DMS53 treated with DMSO at 0.1 percent for 48 hours (cell line): ENCODE results near the gene CMPK2.
"Not testable (repeated sequence)": the region's sequence is repeated elsewhere in the genome, so short reads cannot be mapped to it uniquely, and the experiment has no call there.

Source experiments
- DNase-seq: peaks from one replicate; lab custom pipeline; 2025; ENCODE audit not compliant: unreplicated experiment; lab: John Stamatoyannopoulos, UW

CMPK2 gene

DNA sequence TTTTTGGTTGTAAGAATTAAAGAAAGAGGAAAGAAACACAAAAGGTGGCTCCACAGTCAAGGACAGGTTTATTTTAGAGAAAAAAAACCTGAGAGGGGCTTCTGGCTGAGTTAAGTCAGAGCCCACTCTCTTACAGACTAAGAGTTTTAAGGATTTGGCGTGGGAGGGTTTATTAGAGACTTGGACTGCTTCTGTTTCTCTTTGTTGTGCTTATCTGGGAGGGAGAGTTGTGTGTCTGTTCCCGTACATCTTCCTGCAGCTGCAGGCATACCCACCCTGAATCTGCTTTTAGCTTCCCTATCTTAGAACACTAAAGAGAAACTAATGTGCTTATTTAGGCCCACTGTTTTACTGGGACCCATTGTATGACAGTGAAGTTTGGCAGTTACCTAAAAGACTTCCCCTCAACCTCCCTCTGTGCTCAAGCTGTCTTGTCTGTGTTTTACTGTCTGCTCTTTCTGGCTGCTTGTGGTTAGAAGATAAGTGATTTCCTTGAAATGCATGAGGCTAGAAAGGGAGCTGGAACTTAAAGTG is 14.6 kb upstream of the CMPK2 start:
- no peak for DNase-seq

DNA sequence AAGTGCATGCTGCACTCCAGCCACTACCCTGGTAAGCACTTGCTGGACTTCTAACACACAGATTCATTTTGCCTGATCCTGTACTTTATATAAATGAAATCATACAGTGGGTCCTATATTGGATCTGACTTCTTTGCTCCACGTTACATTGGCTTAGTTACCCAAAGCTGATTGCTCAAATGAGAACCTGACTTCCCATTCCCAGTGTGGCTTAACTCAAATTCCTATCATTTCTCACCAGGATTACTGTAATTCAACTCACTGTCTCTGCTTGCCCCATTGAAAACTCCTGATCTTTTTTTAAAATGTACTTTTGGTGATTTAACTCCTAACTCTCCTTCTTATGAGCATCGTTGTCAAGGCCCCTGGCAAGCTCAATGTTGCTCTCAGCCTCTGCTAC is 13.3 kb upstream of the CMPK2 start:
- DNase-seq: no peak

DNA sequence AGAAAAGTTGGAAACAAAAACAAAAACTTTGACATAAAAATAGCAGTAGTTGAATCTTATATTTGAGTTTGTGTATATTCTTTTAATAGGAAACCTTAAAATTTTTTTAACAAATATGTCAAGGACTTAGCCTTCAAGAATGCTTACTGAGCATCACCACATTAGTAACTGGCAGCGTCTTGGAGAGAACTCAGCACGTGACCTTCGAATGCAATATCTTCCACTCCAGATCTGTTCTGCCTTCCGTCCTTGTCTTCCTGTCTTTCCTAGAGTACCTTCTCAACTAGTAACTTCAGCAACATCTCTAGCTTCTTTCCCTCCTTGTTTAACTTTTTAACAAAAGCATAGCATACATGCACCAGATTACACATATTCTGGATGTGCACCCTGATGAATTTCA is 12.8 kb upstream of the CMPK2 start:
- DNase-seq: no peak

- peak; percentile 27 for DNase-seq
Measured at GRCh38 chr2:6877402-6878304, 11.9 kb upstream of the CMPK2 start, which contains the start of gene RSAD2. TSS of gene RSAD2 (plus strand) at chr2:6877777. CDS start at chr2:6877801, 24 bp downstream.

- DNase-seq: no peak
Measured at GRCh38 chr2:6876309-6876708, 10.6 kb upstream of the CMPK2 start.

DNA sequence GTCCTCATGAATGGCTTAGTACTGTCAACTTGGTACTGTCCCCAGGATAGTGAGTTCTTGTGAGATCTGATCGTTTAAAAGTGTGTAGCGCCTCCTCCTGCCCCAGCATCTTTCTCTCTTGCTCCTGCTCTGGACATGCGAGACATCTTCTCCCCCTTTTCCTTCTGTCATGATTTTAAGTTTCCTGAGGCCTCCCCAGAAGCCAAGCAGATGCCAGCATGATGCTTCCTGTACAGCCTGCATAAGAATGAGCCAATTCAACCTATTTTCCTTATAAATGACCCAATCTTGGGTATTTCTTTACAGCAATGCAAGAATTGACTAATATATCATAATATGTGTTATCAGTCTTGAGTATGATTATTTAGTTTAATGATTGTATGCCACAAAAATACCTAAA is 8.3 kb upstream of the CMPK2 start:
- no peak for DNase-seq

- DNase-seq: no peak
Measured at GRCh38 chr2:6872394-6872793, 6.7 kb upstream of the CMPK2 start.

GRCh38 chr2:6866982-6867381 is 1.3 kb upstream of the CMPK2 start:
- no peak for DNase-seq

- DNase-seq: peak; percentile 57
Measured at GRCh38 chr2:6866275-6866671, 566 bp upstream of the CMPK2 start.

- no peak for DNase-seq
Measured at GRCh38 chr2:6864923-6865345, 773 bp downstream of the CMPK2 start.

DNA sequence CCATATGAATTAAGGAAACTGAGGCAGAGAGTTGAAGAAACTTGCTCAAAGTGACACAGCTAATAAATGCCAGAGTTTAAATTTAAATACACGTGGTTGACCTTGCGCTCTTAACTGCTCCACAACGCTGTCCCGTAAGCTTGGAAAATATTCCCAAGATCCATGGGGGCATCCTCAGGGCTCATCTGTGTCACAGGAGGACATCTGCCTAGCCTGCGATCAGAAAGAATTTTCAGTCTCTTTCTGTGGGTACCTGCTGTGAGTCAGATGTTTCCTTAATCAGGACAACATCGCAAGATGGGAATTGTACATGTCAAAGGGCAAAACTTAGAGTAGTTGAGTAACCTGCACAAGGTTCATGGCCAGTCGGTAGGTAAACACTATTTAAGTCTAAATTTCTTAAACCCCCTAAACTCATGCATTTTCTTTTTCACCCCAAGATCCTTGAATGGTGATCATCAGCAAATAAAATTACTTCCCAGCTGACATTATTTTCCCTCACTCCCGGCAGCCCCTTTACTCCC is 1.4 kb downstream of the CMPK2 start:
- DNase-seq: no peak

GRCh38 chr2:6863792-6864191 is 1.9 kb downstream of the CMPK2 start:
- no peak for DNase-seq

- no peak for DNase-seq
Measured at GRCh38 chr2:6860296-6860695, 5.4 kb downstream of the CMPK2 start.

- not testable (repeated sequence) for DNase-seq
Measured at GRCh38 chr2:6858466-6859027, 7.2 kb downstream of the CMPK2 start.

- no peak for DNase-seq
Measured at GRCh38 chr2:6856548-6856920, 9.2 kb downstream of the CMPK2 start.

DNA sequence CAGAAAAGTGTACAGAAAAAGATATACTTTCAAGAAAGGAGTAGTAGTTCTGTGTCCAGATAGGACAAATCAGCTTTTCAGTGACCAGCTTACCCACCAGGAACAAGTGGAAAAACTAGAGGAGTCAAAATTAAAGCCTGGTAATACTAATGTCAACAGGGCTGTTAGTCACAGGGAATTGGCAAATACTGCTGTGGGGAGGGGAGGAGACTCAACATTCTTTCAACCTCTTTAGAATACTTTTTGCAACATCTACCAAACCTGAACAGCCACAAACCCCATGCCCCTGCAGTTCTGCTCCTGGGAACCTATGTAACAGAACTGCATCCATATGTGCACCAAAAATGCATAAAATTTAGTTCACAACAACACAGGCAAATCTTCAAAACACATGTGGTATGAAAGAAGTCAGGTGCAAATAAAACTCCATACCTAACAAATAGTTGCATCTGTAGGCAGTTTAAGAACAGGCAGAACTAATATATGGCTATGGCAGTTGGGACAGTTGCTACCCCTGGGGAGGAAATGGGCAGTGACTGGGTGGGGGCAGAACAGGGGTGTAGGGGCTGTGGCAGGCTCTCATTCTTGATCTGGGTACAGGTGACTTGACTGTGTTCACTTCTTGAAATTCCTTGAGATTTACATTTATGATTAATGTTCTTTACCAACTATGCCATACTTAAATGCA is 9.7 kb downstream of the CMPK2 start:
- DNase-seq: peak; percentile 35

- DNase-seq: no peak
Measured at GRCh38 chr2:6854416-6854815, 11.3 kb downstream of the CMPK2 start.

DNA sequence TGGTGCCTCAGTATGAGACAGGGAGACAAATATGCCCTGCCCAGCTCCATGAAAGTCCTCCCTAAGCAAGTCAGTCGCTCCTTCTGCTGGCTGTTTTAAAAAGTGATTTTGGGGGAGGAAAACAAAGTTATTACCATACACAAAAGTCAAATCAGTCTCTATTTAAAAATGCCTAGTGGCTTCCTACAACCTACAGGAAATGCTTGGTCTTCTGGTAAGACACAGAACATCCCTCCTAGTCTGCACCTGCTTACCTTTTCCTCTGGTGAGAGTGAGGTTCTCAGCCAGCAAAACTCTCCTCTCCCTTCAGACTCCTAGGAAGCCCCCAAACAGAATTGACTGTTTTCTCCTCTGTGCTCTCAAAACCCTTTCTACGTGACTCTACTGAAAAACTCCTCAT is 13.5 kb downstream of the CMPK2 start:
- DNase-seq: no peak

GRCh38 chr2:6846967-6847681 is 18.6 kb downstream of the CMPK2 start:
- DNase-seq: no peak

DNA sequence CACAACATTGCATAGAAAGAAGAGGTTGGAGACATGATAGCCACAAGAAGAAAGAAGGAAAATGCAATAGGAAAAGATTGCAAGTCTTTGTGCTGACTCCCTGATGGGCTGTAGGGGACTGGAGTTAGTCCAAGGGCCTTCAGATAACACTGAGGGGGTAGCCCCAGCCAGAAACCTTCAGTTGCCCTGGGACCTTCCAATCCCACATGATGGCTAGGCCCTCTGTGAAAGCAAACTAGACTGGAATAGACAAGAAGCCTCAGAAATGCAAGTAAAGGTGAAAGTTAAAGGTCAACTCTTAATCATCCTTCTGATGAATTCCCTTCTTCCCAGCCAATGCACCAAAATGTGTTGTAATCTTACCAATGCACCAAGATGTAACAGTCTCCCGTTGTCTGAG is 19.2 kb downstream of the CMPK2 start:
- DNase-seq: no peak

DNA sequence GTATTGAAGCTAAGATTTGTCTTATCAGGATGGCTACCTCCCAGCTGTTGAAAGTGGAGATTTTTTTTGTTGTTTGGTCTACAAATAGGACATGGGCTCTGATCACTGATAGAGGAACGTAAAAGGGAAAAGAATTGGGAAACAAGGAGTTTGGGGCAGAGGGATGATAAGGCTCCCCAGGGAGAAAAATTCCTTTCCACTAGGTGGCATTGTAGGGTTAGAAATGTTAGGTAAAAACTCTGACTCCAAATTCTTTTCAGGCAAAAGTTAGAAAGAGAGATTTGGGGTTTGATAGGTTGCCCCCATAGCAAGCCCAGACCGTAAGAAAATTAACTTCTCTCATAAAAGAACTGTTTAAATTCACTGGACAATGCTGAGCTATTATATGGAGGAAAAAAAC is 19.8 kb downstream of the CMPK2 start:
- DNase-seq: no peak
